HG02759 (cell line): ENCODE data around the gene SLC35B1.

ENCODE experiments used
- ATAC-seq: cut with Tn5 transposase; IDR thresholded peaks from one replicate; pipeline ENCODE4 v1.9.1; 2021; ENCODE audit warnings: mild to moderate bottlenecking, moderate library complexity; ENCODE audit not compliant: unreplicated experiment

Gene SLC35B1

DNA sequence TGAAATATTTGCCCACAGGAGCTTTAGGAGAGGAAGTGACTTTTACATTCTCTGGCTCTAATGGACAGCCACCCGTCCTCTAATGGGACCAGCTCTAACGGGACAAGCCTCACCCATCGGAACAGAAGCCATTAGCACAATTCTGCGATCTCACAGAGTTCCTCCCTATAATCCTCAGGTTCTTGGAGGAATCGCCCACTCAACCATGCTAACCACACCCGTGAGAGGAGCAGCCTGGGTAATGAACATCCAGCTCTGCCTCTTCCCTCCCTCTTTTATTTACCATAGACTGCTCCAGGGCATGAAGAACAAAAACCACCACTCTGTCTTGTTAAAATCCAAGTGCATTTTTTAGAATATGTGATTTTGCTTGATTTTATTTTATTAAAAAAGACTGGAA is 6.8 kb downstream of the SLC35B1 start:
- no peak for ATAC-seq

- no peak for ATAC-seq
These were observed 7.7 kb downstream of the SLC35B1 start for GRCh38 chr17:49699966-49700575.

- ATAC-seq, result no peak
These were observed 9.8 kb downstream of the SLC35B1 start for GRCh38 chr17:49698005-49698404.

GRCh38 chr17:49696233-49696761 is 11.5 kb downstream of the SLC35B1 start:
- ATAC-seq, result peak; percentile 82

DNA sequence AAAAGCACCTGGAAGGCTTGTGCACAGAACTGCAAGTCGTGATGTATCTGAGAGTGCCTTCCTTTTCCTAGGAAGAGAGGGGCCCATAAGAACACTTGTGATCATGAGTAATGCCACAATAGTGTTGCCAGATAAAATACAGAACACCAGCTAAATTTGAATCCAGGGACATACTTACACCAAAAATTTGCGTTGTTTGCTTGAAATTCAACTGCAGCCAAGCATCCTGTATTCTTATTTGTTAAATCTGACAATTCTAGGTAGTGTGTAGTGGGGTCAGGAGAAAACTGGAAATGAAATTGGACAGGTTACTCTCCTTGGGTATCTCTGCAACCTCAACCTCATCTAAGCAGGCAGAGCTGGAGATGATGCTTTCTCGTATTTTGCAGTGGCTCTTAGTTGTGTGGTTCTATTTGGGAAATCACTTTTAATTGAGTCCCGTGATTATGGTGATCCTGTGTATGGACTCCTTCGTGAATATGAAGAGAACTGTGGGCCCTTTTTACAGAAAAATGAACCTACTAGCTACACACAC is 12.0 kb downstream of the SLC35B1 start:
- no peak for ATAC-seq

DNA sequence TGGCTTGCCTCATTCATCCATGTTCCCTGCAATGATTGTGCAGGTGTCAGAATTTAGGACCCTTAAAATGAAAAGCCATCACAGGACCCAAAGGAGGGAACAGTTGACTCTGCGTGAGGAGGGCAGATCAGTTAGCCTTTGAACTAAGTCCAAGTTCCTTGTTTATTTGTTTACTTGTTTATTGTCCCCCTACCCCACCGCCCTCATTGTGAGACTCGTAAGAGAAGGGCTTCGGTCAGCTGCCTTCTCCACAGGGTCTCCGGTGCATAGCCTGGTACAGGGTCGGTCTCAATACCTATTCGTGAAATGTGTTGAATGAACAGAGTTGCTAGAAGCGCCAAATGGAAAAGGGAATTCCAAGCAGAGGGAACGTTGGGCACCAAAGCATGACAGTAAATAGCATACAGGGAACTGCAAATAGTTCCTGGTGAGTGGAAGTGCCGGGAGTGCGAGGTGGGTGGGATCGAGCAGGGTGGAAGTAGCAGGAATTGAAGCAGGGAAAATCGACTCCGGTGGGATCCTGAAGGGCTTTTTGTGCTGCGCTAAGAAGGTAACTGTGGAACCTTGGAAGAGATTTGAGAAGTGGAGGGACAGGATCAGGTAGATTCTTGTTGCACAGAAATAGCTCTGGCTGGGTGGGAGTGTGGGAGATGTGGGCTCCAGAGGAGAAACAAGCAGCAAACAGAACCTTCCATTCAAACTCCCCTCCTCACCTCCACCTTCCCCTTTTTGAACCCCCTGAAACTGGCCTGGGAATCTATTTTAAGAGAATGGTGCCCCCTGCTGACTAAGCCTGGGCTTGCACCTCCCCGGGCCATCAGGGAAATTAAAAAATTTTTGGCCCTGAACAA is 12.7 kb downstream of the SLC35B1 start:
- no peak for ATAC-seq

DNA sequence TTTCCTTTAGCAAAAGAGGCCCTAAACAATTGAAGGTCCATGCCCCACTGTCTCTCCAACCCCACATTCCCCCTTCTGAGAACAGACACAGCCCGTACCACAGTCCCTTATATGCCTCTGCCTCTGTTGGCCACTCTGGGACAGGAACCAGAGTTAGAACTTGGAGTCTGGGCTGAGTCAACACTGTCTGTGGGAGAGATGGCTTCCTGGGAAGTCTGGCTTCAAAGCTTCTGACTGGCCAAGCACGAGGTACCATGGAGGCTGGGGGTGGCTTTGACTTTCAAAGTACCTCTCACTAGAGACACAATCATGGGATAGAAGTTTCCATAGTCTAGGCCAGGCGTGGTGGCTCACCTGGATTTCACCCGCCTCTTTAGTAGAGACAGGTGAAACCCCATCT is 15.0 kb downstream of the SLC35B1 start:
- no peak for ATAC-seq

- no peak for ATAC-seq
These were observed 16.0 kb downstream of the SLC35B1 start for GRCh38 chr17:49691677-49692191.

- ATAC-seq, result no peak
These were observed 16.6 kb downstream of the SLC35B1 start for GRCh38 chr17:49691086-49691676.

DNA sequence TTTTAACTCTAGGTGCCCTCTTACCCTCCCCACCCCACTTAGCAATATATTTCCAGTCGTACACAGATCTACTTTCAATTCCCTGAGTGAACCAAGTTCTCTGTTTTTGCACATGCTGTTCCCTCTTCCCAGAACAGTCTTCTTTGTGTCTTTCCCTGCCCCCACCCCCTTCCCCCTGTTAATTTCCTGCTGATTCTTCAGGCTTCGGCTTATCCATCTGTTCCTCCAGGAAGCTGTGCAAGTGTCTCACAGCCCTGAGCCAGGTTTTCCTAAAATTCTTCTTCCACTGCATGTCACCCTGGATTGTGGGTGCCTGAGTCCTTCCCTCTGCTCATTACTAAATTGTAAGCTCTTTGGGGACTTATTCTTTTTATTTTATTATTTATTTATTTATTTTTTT is 17.5 kb downstream of the SLC35B1 start:
- ATAC-seq, result no peak

GRCh38 chr17:49688848-49689247 is 18.9 kb downstream of the SLC35B1 start:
- no peak for ATAC-seq

- ATAC-seq, result no peak
These were observed 19.8 kb downstream of the SLC35B1 start for GRCh38 chr17:49687878-49688491.

- ATAC-seq, result no peak
These were observed 26.4 kb downstream of the SLC35B1 start for GRCh38 chr17:49681106-49681979.

DNA sequence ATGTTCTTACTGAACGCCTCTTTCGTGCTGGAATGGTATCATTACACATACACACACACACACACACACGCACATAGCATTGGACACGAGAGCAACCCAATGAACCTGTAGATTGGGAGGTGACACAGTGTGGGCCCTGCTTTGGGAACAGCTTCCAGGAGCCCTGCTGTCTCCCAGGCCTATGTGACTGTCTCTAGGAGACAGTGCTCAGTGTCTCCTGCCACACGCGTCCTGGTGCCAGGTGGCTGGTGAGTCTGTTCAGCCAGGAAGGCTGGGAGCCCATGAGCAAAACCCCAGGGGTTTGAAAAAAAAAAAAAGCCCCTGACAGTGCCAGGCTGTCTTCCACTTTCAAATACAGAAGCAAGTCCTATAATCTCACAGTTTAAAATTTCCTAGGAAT is 27.4 kb downstream of the SLC35B1 start:
- ATAC-seq, result no peak

DNA sequence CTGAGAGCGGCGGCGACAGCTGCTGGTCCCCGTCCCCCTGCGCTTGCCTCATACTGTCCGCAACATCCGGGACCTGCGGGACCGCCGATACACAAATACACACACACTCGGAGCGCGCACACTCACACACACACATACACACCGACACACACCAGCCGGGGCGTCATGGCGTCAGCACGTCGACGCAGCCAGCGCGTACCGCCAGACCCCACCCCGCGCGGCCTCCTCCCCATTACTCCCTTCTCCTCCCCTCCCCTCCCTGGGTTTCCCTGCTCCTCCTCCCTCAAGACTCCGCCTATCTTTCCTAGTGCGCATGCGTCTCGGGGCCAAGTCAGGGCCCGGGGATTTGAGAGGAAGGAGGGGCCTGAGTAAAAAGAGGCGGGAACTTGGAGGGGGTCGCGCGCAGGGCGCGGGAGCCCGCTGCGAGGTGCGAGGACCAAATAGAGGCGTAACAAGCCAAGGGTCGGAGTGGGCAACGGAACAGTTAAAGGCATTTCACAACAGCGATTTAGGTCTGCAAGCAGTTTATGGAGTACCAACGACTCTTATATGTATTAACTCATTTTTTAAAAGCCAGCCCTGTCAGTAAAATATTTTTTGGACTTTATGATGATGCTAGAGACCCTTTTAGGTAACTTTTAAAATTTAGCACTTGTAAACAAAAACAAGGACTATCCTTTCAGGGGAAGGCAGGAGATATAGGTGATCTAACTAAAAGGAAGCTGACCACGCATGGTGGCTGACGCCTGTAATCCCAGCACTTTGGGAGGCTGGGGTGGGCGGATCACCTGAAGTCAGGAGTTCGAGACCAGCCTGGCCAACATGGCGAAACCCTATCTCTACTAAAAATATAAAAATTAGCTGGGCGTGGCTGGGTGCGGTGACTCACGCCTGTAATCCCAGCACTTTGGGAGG is 29.6 kb downstream of the SLC35B1 start, which contains the start of gene SPOP:
Gene SPOP (minus strand): TSS at position 165 of the 915 bp plus-strand sequence. CDS start 55,287 bp downstream, outside the sequence.
- ATAC-seq, result peak; percentile 80

DNA sequence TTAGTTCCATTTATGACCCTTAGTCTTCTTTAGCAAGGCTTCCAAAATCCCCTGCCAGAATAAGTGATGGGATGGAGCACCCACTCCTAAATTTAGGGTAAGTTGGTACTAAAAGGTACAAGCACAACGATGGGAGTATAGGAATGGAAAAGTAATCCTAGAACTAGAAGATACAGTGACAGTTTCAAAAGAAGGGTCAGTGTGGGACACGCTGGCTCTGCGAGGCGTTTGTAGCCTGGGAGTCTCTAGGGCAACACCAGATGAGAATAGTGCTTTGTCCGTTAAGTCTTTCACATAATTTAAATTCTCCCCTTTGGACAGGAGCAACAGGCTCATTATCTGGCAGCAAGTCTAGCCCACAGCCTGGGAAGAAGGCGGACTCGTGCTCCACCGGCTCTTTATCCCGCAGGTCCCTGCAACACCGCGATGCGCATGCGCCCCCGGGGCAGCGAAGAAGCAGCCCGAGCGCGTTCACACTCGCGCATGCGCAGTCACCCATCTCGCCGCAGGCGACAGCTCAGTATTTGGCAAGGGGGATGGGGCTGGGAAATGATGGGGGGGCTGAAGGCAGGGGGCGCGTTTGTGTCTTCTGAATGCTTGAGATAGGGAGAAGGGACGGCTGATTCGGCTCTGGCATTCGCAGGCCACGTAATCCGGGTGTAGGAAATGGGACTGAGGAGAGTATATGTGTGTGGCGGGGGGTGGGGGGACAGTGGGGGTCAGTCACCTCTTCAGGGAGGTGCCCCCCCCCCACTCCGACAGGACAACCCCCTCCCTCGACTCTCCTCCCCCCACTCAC is 30.4 kb downstream of the SLC35B1 start:
- ATAC-seq, result peak; percentile 62

DNA sequence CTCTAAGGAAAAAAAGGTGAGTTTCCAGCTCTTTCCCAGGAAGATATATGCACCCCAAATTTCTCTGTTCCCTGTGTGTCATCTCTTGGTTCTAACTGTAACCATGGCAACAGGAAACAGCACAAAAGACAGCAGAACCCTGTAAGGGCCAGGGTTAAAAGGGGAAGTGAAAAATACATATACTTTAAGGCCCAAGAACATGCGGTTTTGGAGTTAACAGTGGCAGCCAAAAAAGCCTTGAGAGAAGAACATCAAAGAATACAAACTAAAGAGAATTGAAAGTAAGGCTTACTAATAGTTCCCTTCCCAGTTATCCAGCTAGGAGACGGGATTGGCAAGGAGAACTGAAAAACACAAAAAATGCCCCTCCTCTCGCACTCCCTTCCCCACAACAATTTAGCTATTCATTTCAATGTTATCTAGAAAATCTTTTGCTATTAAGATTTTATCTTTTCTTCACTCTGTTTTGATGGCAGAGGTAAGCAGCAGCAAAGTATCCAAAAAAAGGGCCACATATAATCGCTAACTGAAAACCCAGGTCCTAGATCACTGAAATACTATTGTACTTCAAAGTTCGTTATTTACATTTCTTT is 31.4 kb downstream of the SLC35B1 start:
- peak; percentile 59 for ATAC-seq
